HG02870 (cell line): ENCODE results near the gene MYLK.

Experiments used
- ATAC-seq: cut with Tn5 transposase; IDR thresholded peaks from one replicate; pipeline ENCODE4 v1.9.1; 2021; ENCODE audit warnings: mild to moderate bottlenecking, moderate library complexity; ENCODE audit not compliant: unreplicated experiment

Gene MYLK

DNA sequence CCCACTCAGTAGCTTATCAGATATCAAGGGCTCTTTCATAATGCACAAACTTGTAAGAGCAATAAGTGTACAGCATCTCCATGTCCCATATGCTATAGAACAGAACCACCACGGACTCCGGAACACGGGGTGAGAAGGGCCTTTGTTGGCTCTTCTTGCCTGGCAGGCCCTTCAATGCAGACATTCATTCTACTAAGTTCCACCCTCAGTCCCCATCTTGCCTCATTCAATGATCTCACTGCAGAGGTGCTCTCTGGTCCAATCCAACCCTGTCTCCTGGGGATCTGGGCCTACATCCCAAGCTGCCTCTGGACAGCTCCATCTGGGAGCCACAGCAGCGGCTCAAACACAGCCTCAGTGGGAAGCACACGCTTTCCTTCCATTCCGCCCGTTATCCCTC, 316.1 kb downstream of the MYLK start:
- no peak for ATAC-seq

DNA sequence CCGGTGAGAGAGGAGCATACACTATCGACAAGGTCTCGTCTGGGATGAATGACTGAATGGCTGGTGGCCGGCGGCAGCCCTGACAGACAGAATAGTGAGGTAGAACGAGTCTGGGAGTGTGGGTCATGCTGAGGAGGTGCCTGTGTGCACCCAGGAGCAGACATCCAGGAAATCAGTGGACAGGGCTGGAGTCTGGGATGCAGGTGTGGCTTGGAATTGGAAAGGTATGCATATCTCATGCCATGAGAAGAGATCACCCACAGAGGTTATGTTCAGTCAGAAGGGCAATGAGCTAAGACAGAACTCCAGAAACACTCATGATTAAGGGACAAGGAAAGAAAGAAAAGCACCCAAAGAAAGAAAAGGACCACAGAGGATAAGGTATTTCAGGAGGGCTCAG, 320.1 kb downstream of the MYLK start:
- ATAC-seq, result no peak

DNA sequence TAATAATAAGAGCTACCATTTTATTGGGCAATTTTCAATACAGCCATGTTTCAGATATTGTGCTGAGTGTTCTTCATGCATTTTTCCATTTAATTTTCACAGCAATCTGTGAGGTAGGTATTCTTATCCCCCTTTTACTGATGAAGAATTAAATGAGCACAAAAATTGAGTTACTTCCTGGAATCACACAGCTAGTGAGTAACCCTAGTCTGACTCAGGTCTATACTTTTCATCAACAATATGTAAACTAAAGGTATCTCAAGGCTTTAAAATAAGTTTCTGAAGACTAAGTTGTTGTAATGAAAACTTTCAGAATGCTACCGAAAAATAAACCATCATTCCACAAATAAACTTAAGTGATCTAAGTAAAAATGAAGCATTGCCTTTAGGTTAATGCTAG, 321.6 kb downstream of the MYLK start:
- no peak for ATAC-seq

DNA sequence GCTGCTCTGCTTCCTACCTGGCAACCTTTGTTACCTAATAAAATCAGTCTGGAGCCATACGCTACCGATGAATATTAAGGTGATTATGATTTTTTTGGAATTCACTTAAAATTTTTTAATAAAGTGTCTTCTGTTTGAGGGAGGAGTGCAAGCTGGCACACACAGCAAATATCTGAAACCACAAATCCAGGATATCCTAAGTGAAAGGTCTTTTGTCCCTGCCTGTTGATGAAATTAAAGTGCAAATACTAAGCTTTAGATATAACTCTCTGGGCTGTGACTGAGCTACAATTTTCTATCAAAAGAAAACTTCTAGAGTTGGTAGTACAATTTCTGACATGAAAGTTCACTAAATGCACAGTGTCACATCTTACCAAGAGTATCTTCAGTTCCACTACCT, 322.9 kb downstream of the MYLK start:
- ATAC-seq, result no peak
